Neural cell (in vitro differentiated cells): Measurements from ENCODE around the gene PHOSPHO2.

Experiments
- RAD21 ChIP-seq: fragments of 450-650 bp; conservative IDR thresholded peaks from 2 replicates; pipeline ENCODE4 v1.6.1; 2014; ENCODE audit warnings: antibody characterized with exemption, mild to moderate bottlenecking, moderate library complexity
- TAF1 ChIP-seq: IDR thresholded peaks from 2 replicates; pipeline ENCODE4 v1.6.1; 2012; ENCODE audit warnings: low read depth

GRCh38 chr2:169704160-169704708, 10.0 kb downstream of the PHOSPHO2 start:
- TF ChIP-seq TAF1 (no peak), RAD21 (no peak)
